Activated T-helper 17 cell treated with anti-CD3 and anti-CD28 coated beads, Interleukin-2, amount 50 U/mL, for 72 hours (primary cell): ENCODE measurements around the gene SSC5D. TPM values are rescaled to one million over a fixed set of nuclear protein-coding genes. Genes with fewer than 3 reads are reported as not detected.
"Not testable (repeated sequence)": the region's sequence is repeated elsewhere in the genome, so short reads cannot be mapped to it uniquely, and the experiment has no call there.

Source experiments
- ATAC-seq: fragments of 150-1000 bp; cut with Tn5 transposase; replicated peaks from 2 replicates; pipeline ENCODE4 v1.10.0; 2021; ENCODE audit warnings: mild to moderate bottlenecking, moderate library complexity
- H3K27ac Mint-ChIP-seq: one replicate; pipeline ENCODE4 v1.8.0; 2022; ENCODE audit warnings: mixed read lengths
- H3K27me3 Mint-ChIP-seq: one replicate; pipeline ENCODE4 v1.8.0; 2022; ENCODE audit warnings: mixed read lengths
- H3K36me3 Mint-ChIP-seq: one replicate; pipeline ENCODE4 v1.8.0; 2022; ENCODE audit warnings: low read depth, mild to moderate bottlenecking, mixed read lengths
- H3K4me1 Mint-ChIP-seq: one replicate; pipeline ENCODE4 v1.8.0; 2022; ENCODE audit warnings: mixed read lengths
- H3K4me3 Mint-ChIP-seq: one replicate; pipeline ENCODE4 v1.8.0; 2022; ENCODE audit warnings: mild to moderate bottlenecking, mixed read lengths
- H3K9me3 Mint-ChIP-seq: one replicate; pipeline ENCODE4 v1.8.0; 2022; ENCODE audit warnings: mixed read lengths
- total RNA-seq, 2 donors: library from RNA; stranded (reverse); gene quantifications; one replicate each; pipeline ENCODE4 v1.2.3, GENCODE V29; 2022

SSC5D gene
- under 1 TPM; 0.41 to 0.69 TPM for total RNA-seq

GRCh38 chr19:55487924-55488687 is at the start of gene SSC5D:
Gene SSC5D (plus strand): TSS chr19:55488436. CDS start chr19:55488590, 154 bp downstream.
- Mint-ChIP-seq H3K4me1 (peaks cover 5% of the 10 kb centered on the region), H3K27me3 (peaks cover 4% of the 10 kb centered on the region), H3K4me3 (peak within 1 kb of the TSS; percentile 39), H3K36me3 (no peaks in the 10 kb centered on the region), H3K9me3 (no peaks in the 10 kb centered on the region), H3K27ac (peak within 1 kb of the TSS; percentile 79)
- ATAC-seq = no peak

DNA sequence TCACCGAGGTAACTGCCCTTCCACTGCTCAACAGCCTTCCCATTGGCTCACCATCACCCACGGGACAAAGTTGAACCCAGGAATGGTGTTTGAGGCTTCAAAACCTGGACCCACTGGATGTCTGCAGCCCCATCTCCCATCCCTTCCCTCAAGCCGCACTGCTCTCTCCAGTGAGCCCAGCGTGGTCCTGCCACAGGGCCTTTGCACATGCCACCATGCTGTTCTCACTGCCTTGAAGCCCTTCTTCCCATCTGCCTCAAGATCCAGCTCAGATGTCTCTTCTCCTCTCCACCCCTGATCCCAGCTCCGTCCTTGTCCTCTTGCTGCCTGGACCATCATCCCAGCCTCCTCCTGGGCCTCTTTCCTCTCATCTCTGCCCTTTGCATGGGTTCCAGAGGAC is 49.2 kb upstream of the SSC5D start:
- ATAC-seq = no peak
- Mint-ChIP-seq H3K4me3 (no peak overlapping the region), H3K4me1 (peaks cover 10% of the 10 kb centered on the region), H3K27me3 (peaks cover 38% of the 10 kb centered on the region), H3K27ac (no peak overlapping the region), H3K36me3 (peaks cover 11% of the 10 kb centered on the region), H3K9me3 (no peaks in the 10 kb centered on the region)

- Mint-ChIP-seq H3K4me3 (peak overlapping the region; percentile 20), H3K9me3 (no peaks in the 10 kb centered on the region), H3K27me3 (peaks cover 48% of the 10 kb centered on the region), H3K4me1 (peaks cover 10% of the 10 kb centered on the region), H3K27ac (no peak overlapping the region), H3K36me3 (peaks cover 11% of the 10 kb centered on the region)
- no peak for ATAC-seq
These were observed 47.7 kb upstream of the SSC5D start for GRCh38 chr19:55440411-55441105.

- ATAC-seq = no peak
- H3K4me3 Mint-ChIP-seq = peak overlapping the region; percentile 20
- H3K4me1 Mint-ChIP-seq = peaks cover 10% of the 10 kb centered on the region
- no peaks in the 10 kb centered on the region for H3K9me3 Mint-ChIP-seq
- peaks cover 53% of the 10 kb centered on the region for H3K27me3 Mint-ChIP-seq
- H3K36me3 Mint-ChIP-seq = peaks cover 11% of the 10 kb centered on the region
- no peak overlapping the region for H3K27ac Mint-ChIP-seq
These were observed 46.9 kb upstream of the SSC5D start for GRCh38 chr19:55441319-55441691.

- Mint-ChIP-seq H3K9me3 (no peaks in the 10 kb centered on the region), H3K36me3 (peaks cover 11% of the 10 kb centered on the region), H3K27ac (no peak overlapping the region), H3K27me3 (peaks cover 53% of the 10 kb centered on the region), H3K4me1 (peaks cover 10% of the 10 kb centered on the region), H3K4me3 (peak overlapping the region; percentile 20)
- peak; percentile 42 for ATAC-seq
These were observed 46.4 kb upstream of the SSC5D start for GRCh38 chr19:55441692-55442321.

- ATAC-seq = no peak
- Mint-ChIP-seq H3K4me1 (peaks cover 10% of the 10 kb centered on the region), H3K27ac (no peak overlapping the region), H3K9me3 (no peaks in the 10 kb centered on the region), H3K4me3 (no peak overlapping the region), H3K27me3 (peaks cover 53% of the 10 kb centered on the region), H3K36me3 (peaks cover 11% of the 10 kb centered on the region)
These were observed 45.8 kb upstream of the SSC5D start for GRCh38 chr19:55442372-55442961.

- H3K9me3 Mint-ChIP-seq = no peaks in the 10 kb centered on the region
- H3K4me1 Mint-ChIP-seq = peaks cover 10% of the 10 kb centered on the region
- ATAC-seq = no peak
- no peak within 1 kb of the TSS for H3K27ac Mint-ChIP-seq
- H3K4me3 Mint-ChIP-seq = no peak within 1 kb of the TSS
- peaks cover 11% of the 10 kb centered on the region for H3K36me3 Mint-ChIP-seq
- peaks cover 53% of the 10 kb centered on the region for H3K27me3 Mint-ChIP-seq
These were observed 45.0 kb upstream of the SSC5D start, which contains the start of gene SHISA7 for GRCh38 chr19:55443045-55443823. Gene SHISA7 (minus strand): TSS chr19:55443300. CDS start chr19:55442863, 437 bp downstream.

DNA sequence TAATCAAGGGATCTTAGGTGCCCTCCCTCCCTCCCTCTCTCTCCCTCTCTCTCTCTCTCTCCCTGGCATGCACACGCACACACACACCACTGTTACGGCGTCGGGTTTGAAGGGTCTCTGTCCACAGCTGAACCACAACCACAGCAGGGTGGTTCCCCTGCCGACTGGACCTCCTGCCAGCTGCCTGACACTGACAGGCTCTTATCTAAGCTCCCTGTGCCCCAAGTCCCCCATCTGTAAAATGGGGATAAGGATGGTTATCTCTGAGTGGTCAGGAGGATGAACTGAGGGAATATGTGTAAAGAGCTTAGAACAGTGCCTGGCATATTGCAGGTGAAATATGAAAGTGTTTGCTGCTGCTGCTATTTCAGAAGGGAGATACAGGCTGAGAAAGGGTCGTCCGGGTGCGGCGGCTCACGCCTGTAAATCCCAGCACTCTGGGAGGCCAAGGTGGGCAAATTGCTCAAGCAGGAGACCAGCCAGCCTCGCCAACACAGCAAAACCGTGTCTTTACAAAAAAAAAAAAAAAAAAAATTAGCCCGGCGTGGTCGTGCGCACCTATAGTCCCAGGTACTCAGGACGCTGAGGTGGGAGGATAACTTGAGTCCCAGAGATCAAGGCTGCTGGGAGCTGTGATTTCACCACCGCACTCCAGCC is 44.3 kb upstream of the SSC5D start:
- Mint-ChIP-seq H3K27ac (no peak overlapping the region), H3K4me1 (peaks cover 10% of the 10 kb centered on the region), H3K36me3 (peaks cover 11% of the 10 kb centered on the region), H3K9me3 (no peaks in the 10 kb centered on the region), H3K4me3 (no peak overlapping the region), H3K27me3 (peaks cover 50% of the 10 kb centered on the region)
- no peak for ATAC-seq

GRCh38 chr19:55444646-55445045 is 43.6 kb upstream of the SSC5D start:
- Mint-ChIP-seq H3K27ac (no peak overlapping the region), H3K4me1 (peaks cover 10% of the 10 kb centered on the region), H3K27me3 (peaks cover 43% of the 10 kb centered on the region), H3K9me3 (no peaks in the 10 kb centered on the region), H3K36me3 (peaks cover 11% of the 10 kb centered on the region), H3K4me3 (no peak overlapping the region)
- ATAC-seq = no peak

GRCh38 chr19:55446060-55446459 is 42.2 kb upstream of the SSC5D start:
- Mint-ChIP-seq H3K27ac (no peak overlapping the region), H3K9me3 (no peaks in the 10 kb centered on the region), H3K36me3 (peaks cover 7% of the 10 kb centered on the region), H3K4me3 (no peak overlapping the region), H3K4me1 (peaks cover 6% of the 10 kb centered on the region), H3K27me3 (peaks cover 42% of the 10 kb centered on the region)
- ATAC-seq = no peak

- H3K4me3 Mint-ChIP-seq = no peak overlapping the region
- peaks cover 42% of the 10 kb centered on the region for H3K27me3 Mint-ChIP-seq
- no peaks in the 10 kb centered on the region for H3K9me3 Mint-ChIP-seq
- ATAC-seq = peak; percentile 47
- no peak overlapping the region for H3K27ac Mint-ChIP-seq
- H3K36me3 Mint-ChIP-seq = no peaks in the 10 kb centered on the region
- H3K4me1 Mint-ChIP-seq = no peaks in the 10 kb centered on the region
These were observed 40.6 kb upstream of the SSC5D start for GRCh38 chr19:55447421-55448174.

- not testable (repeated sequence) for H3K4me3 Mint-ChIP-seq, H3K4me1 Mint-ChIP-seq, H3K27ac Mint-ChIP-seq, ATAC-seq, H3K36me3 Mint-ChIP-seq, H3K9me3 Mint-ChIP-seq
- peaks cover 38% of the 10 kb centered on the region for H3K27me3 Mint-ChIP-seq
These were observed 40.1 kb upstream of the SSC5D start for GRCh38 chr19:55448175-55448490.

DNA sequence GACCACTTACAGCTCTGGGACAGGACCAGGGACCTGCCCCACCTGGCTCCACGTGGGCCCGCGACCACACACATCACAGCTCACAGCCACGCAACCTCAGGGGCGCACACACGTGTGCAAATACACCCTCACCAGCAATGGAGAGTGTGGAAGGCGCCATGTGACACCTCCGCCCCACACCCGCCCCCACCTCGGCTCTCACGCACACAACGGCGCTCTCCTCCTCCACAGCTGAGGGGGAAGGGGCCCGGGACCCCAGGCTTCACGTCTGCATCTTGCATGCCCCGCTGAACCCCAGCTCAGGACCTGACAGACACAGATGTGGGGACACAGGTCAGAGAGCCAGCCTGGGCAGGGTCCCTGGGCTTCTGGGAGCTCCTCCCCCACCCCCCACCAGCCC is 38.8 kb upstream of the SSC5D start:
- Mint-ChIP-seq H3K4me1 (no peaks in the 10 kb centered on the region), H3K9me3 (no peaks in the 10 kb centered on the region), H3K27me3 (peaks cover 29% of the 10 kb centered on the region), H3K27ac (no peak overlapping the region), H3K36me3 (no peaks in the 10 kb centered on the region), H3K4me3 (no peak overlapping the region)
- ATAC-seq = no peak
